D341Med (cell line): ENCODE measurements around the gene CXCL17.
"Not testable (repeated sequence)": the region's sequence is repeated elsewhere in the genome, so short reads cannot be mapped to it uniquely, and the experiment has no call there.

Experiments
- DNase-seq: peaks from one replicate; pipeline ENCODE4 v3.0.0; 2012; ENCODE audit warnings: low spot score

Gene CXCL17

GRCh38 chr19:42442833-42443232, at the start of gene CXCL17:
Gene CXCL17 (minus strand): TSS chr19:42442946. CDS start chr19:42442832, 114 bp downstream.
- no peak for DNase-seq

GRCh38 chr19:42488783-42489521, 46.2 kb upstream of the CXCL17 start:
- DNase-seq = no peak

- no peak for DNase-seq
Observed at GRCh38 chr19:42487798-42488178, 45.0 kb upstream of the CXCL17 start.

- DNase-seq = no peak
Observed at GRCh38 chr19:42487032-42487797, 44.5 kb upstream of the CXCL17 start.

GRCh38 chr19:42485036-42485435, 42.3 kb upstream of the CXCL17 start:
- not testable (repeated sequence) for DNase-seq

GRCh38 chr19:42480335-42481095, 37.8 kb upstream of the CXCL17 start:
- no peak for DNase-seq

- no peak for DNase-seq
Observed at GRCh38 chr19:42479736-42480135, 37.0 kb upstream of the CXCL17 start.

- DNase-seq = no peak
Observed at GRCh38 chr19:42478765-42479311, 36.1 kb upstream of the CXCL17 start.

GRCh38 chr19:42477933-42478332, 35.2 kb upstream of the CXCL17 start:
- DNase-seq = no peak

- DNase-seq = no peak
Observed at GRCh38 chr19:42477117-42477516, 34.4 kb upstream of the CXCL17 start.

GRCh38 chr19:42475366-42475765, 32.6 kb upstream of the CXCL17 start:
- DNase-seq = no peak

GRCh38 chr19:42474743-42475142, 32.0 kb upstream of the CXCL17 start:
- no peak for DNase-seq

- no peak for DNase-seq
Observed at GRCh38 chr19:42473686-42474085, 30.9 kb upstream of the CXCL17 start.

GRCh38 chr19:42472402-42473147, 29.8 kb upstream of the CXCL17 start:
- DNase-seq = no peak

- DNase-seq = no peak
Observed at GRCh38 chr19:42471554-42472249, 29.0 kb upstream of the CXCL17 start.

- DNase-seq = no peak
Observed at GRCh38 chr19:42469311-42470235, 26.8 kb upstream of the CXCL17 start.

GRCh38 chr19:42468273-42468796, 25.6 kb upstream of the CXCL17 start:
- no peak for DNase-seq

- DNase-seq = no peak
Observed at GRCh38 chr19:42467183-42467760, 24.5 kb upstream of the CXCL17 start.

GRCh38 chr19:42466521-42467182, 23.9 kb upstream of the CXCL17 start:
- no peak for DNase-seq
